ENCODE measurements around the gene TTC28.

DNA sequence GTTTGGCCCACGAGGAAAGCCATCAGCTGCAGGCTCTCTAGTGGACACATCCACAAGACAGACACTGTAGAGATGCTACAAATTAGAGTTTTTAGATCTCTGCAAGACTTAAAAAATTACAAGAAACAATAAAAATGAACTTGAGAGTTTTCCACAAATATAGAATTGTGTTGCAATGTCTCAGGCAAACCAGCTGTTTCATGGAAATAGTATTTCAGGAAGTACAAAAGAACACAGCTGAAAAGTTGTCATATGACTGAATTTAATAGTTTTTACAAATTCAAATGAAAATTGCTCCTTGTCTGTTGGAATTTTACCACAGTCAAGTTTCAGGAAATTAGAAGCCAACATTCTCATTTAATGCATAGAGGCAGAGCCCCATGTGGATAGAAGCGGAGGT lies 576.0 kb downstream of the TTC28 start:
- no peak for TF ChIP-seq POLR2AphosphoS5 (IDR thresholded peaks at IDR 0.05; ENCODE audit: insufficient read depth, low read depth, low read length)
- TF ChIP-seq, protein P1, sequence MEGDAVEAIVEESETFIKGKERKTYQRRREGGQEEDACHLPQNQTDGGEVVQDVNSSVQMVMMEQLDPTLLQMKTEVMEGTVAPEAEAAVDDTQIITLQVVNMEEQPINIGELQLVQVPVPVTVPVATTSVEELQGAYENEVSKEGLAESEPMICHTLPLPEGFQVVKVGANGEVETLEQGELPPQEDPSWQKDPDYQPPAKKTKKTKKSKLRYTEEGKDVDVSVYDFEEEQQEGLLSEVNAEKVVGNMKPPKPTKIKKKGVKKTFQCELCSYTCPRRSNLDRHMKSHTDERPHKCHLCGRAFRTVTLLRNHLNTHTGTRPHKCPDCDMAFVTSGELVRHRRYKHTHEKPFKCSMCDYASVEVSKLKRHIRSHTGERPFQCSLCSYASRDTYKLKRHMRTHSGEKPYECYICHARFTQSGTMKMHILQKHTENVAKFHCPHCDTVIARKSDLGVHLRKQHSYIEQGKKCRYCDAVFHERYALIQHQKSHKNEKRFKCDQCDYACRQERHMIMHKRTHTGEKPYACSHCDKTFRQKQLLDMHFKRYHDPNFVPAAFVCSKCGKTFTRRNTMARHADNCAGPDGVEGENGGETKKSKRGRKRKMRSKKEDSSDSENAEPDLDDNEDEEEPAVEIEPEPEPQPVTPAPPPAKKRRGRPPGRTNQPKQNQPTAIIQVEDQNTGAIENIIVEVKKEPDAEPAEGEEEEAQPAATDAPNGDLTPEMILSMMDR (IDR thresholded peaks at IDR 0.05; ENCODE audit: extremely low read depth in 1 of 2, insufficient read depth in 1 of 2, low read depth in 1 of 2, low read length in 2 of 2), result no peak
- no peak for TF ChIP-seq EZH2 (IDR thresholded peaks at IDR 0.05; ENCODE audit: borderline replicate concordance, low read depth, low read length, severe bottlenecking)
- TF ChIP-seq JUN (IDR thresholded peaks at IDR 0.05; ENCODE audit: borderline replicate concordance, insufficient read depth, insufficient read length, low read depth), result no peak

Data from endothelial cell of umbilical vein (primary cell).